ENCODE data around the gene NGLY1. TPM values are rescaled to one million over a fixed set of nuclear protein-coding genes. Genes with fewer than 3 reads are reported as not detected.

Gene NGLY1
- total RNA-seq, 3 donors from 2014 or later: 29.8 to 53.3 (median 41.0) TPM

DNA sequence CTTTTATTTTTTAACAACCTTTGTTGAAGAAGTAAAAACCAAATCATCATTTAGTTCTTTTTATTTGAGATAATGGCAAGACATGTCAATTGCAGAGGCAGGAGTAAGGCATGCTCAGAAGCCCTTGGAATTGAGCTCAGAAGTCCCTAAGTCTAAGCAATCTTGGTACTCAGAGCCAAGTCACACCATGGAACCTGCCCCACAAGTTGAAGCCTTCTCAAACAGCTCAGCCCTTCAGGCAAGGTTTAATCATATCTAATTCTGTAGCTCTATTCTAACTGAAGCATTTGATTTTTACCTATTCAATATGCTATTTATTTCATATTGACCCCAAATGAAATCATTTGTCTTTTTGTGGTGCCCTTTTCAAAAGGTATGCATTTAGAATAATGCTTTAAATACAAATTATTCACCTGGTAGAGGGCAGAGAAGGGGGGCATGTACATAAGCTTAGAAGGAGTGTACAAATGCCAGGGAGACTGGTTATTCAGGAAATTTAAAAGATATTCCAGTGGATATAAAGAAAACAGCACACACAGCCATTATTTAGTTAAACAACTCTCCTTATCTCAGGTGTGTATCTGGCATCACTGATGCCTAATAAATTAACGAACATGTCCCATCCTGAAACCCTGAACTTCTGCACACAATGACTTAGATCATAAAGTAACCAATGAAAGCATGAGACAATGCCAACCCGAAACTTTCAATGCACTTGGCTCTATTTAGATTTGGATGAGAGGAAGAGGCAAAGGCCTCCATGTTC is 92.3 kb downstream of the NGLY1 start:
- no peak for DNase-seq (ENCODE audit: low spot score in 2 of 2)
- intact Hi-C loops (cut with DNase I; ENCODE audit: low total_unique reads): no loop called here
- Histone ChIP-seq H3K4me3 (no peak overlapping the region), H3K4me1 (no peaks in the 10 kb centered on the region), H3K27ac (no peak overlapping the region), H3K27me3 (no peaks in the 10 kb centered on the region), H3K9me3 (no peaks in the 10 kb centered on the region), H3K36me3 (no peaks in the 10 kb centered on the region)
- TF ChIP-seq, protein P1, sequence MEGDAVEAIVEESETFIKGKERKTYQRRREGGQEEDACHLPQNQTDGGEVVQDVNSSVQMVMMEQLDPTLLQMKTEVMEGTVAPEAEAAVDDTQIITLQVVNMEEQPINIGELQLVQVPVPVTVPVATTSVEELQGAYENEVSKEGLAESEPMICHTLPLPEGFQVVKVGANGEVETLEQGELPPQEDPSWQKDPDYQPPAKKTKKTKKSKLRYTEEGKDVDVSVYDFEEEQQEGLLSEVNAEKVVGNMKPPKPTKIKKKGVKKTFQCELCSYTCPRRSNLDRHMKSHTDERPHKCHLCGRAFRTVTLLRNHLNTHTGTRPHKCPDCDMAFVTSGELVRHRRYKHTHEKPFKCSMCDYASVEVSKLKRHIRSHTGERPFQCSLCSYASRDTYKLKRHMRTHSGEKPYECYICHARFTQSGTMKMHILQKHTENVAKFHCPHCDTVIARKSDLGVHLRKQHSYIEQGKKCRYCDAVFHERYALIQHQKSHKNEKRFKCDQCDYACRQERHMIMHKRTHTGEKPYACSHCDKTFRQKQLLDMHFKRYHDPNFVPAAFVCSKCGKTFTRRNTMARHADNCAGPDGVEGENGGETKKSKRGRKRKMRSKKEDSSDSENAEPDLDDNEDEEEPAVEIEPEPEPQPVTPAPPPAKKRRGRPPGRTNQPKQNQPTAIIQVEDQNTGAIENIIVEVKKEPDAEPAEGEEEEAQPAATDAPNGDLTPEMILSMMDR (IDR thresholded peaks at IDR 0.05): no peak

DNA sequence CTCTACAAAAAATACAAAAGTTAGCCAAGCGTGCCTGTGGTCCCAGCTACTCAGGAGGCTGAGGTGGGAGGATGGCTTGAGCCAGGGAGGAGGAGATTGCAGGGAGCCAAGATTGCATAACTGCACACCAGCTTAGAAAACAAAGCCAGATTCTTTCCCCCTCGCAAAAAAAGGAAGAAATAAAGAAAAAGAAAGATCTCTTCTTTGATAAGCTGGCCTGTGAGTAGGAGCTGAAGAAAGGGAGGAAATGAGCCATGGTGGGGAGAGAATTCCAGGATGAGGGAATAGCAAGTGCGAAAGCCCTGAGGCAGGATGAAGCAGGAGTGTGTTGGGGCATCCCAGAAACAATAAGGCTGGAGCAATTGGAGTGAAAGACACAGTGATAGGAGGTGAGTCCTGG is 94.0 kb downstream of the NGLY1 start:
- Histone ChIP-seq H3K4me1 (no peaks in the 10 kb centered on the region), H3K36me3 (no peaks in the 10 kb centered on the region), H3K27ac (no peak overlapping the region), H3K27me3 (no peaks in the 10 kb centered on the region), H3K9me3 (no peaks in the 10 kb centered on the region), H3K4me3 (no peak overlapping the region)
- intact Hi-C loops (cut with DNase I; ENCODE audit: low total_unique reads): no loop called here
- no peak for TF ChIP-seq POLR2AphosphoS5 (IDR thresholded peaks at IDR 0.05)
- TF ChIP-seq, protein P1 (IDR thresholded peaks at IDR 0.05): no peak
- DNase-seq (ENCODE audit: low spot score in 2 of 2): no peak

DNA sequence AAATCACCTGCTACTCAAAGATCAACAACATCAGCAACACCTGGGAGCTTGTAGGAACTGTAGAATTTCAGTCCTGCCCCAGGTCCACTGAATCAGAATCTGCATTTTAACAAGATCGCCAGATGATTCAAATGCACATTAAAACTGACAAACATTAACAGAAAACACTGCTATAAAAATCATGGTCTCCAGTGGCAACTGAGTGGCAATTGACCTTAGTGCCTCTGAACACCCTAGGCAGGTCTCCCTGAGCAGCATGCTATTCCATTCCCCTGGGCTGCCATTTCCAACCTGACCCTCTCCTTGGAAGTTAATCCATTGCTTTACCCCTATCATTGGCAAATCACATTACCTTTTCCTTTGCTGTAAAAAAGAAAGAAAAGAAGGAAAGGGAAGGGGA is 95.5 kb downstream of the NGLY1 start:
- intact Hi-C loops (cut with DNase I; ENCODE audit: low total_unique reads): no loop called here
- TF ChIP-seq, protein P1 (IDR thresholded peaks at IDR 0.05): no peak
- TF ChIP-seq POLR2A (IDR thresholded peaks at IDR 0.05) (no peak), POLR2AphosphoS5 (IDR thresholded peaks at IDR 0.05) (no peak)
- no peak for DNase-seq (ENCODE audit: low spot score in 2 of 2)
- H3K4me1 ChIP-seq: no peaks in the 10 kb centered on the region
- H3K4me3 ChIP-seq: no peak overlapping the region
- H3K36me3 ChIP-seq: no peaks in the 10 kb centered on the region
- H3K9me3 ChIP-seq: no peaks in the 10 kb centered on the region
- H3K27me3 ChIP-seq: no peaks in the 10 kb centered on the region
- no peak overlapping the region for H3K27ac ChIP-seq

DNA sequence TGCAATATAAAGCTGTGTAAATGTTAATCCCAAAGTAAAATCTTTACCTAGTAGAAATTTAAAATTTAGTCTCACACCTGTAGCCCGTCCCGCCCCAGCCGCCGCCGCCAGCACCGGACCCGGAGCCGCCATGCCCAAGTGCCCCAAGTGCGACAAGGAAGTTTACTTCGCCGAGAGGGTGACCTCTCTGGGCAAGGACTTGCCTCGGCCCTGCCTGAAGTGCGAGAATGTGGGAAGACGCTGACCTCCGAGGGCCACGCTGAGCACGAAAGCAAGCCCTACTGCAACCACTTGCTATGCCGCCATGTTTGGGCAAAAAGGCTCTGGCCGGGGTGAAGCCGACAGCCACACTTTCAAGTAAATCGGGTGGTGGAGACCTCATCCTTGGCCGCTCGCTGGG is 96.5 kb downstream of the NGLY1 start:
- H3K4me1 ChIP-seq: no peaks in the 10 kb centered on the region
- DNase-seq (ENCODE audit: low spot score in 2 of 2): no peak
- H3K27ac ChIP-seq: no peak overlapping the region
- H3K36me3 ChIP-seq: no peaks in the 10 kb centered on the region
- H3K27me3 ChIP-seq: no peaks in the 10 kb centered on the region
- H3K4me3 ChIP-seq: no peak overlapping the region
- TF ChIP-seq, protein P1 (IDR thresholded peaks at IDR 0.05): no peak
- TF ChIP-seq POLR2A (IDR thresholded peaks at IDR 0.05) (no peak), POLR2AphosphoS5 (IDR thresholded peaks at IDR 0.05) (no peak)
- intact Hi-C loops (cut with DNase I; ENCODE audit: low total_unique reads): no loop called here
- no peaks in the 10 kb centered on the region for H3K9me3 ChIP-seq

DNA sequence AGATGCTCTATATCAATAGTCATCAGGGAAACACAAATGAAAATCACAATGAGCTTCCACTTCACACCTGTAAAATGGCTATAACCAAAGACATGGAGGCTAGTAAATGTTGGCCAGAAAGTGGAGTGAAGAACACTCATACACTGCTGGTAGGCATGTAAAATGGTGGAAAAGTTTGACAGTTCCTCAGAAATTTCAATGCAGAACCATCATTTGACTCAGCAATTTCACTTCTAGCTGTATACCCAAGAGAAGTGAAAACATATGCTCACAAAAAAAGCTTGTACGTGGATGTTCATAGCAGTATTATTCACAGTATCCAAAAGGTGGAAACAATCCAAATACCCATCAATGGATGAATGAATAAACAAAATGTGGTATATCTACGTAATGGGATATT is 99.4 kb downstream of the NGLY1 start:
- Histone ChIP-seq H3K4me3 (no peak overlapping the region), H3K36me3 (no peaks in the 10 kb centered on the region), H3K4me1 (no peaks in the 10 kb centered on the region), H3K9me3 (no peaks in the 10 kb centered on the region), H3K27me3 (no peaks in the 10 kb centered on the region), H3K27ac (no peak overlapping the region)
- TF ChIP-seq POLR2A (IDR thresholded peaks at IDR 0.05): no peak
- no peak for TF ChIP-seq POLR2AphosphoS5 (IDR thresholded peaks at IDR 0.05)
- TF ChIP-seq, protein P1 (IDR thresholded peaks at IDR 0.05): no peak
- no peak for DNase-seq (ENCODE audit: low spot score in 2 of 2)
- intact Hi-C loops (cut with DNase I; ENCODE audit: low total_unique reads): no loop called here
